Stimulated activated CD4-positive, alpha-beta T cell treated with anti-CD3 and anti-CD28 coated beads, Interleukin-1b, Interleukin-23, amount 100 ng/mL, for 24 hours (primary cell): ENCODE measurements around the gene PLAC8L1.
"Not testable (repeated sequence)": the region's sequence is repeated elsewhere in the genome, so short reads cannot be mapped to it uniquely, and the experiment has no call there.

ENCODE experiments used
- DNase-seq, 4 experiments: peaks; one replicate each; pipeline ENCODE4 v3.0.0-alpha.2; 2020; ENCODE audit warnings: low read depth in 4 of 4, low spot score in 1 of 4

PLAC8L1 gene

GRCh38 chr5:146105477-146105876, at the start of gene PLAC8L1:
Gene PLAC8L1 (minus strand): TSS chr5:146105577. CDS start chr5:146104311, 1,266 bp downstream.
- DNase-seq: no peak

GRCh38 chr5:146151970-146152369, 46.6 kb upstream of the PLAC8L1 start:
- no peak for DNase-seq

- DNase-seq: no peak
These were observed 32.6 kb upstream of the PLAC8L1 start for GRCh38 chr5:146137967-146138403.

- no peak for DNase-seq
These were observed 25.2 kb upstream of the PLAC8L1 start for GRCh38 chr5:146130440-146131045.

GRCh38 chr5:146126068-146126467, 20.7 kb upstream of the PLAC8L1 start:
- no peak for DNase-seq

- no peak for DNase-seq
These were observed 19.2 kb upstream of the PLAC8L1 start for GRCh38 chr5:146124580-146124979.

- not testable (repeated sequence) for DNase-seq
These were observed 16.1 kb upstream of the PLAC8L1 start for GRCh38 chr5:146121451-146121850.

- DNase-seq: no peak
These were observed 12.9 kb upstream of the PLAC8L1 start for GRCh38 chr5:146118322-146118721.

- DNase-seq: not testable (repeated sequence)
These were observed 11.8 kb upstream of the PLAC8L1 start for GRCh38 chr5:146117216-146117615.

GRCh38 chr5:146116361-146116760, 11.0 kb upstream of the PLAC8L1 start:
- no peak for DNase-seq

GRCh38 chr5:146112476-146112875, 7.1 kb upstream of the PLAC8L1 start:
- no peak for DNase-seq

GRCh38 chr5:146111409-146111808, 6.0 kb upstream of the PLAC8L1 start:
- no peak for DNase-seq

GRCh38 chr5:146109379-146109778, 4.0 kb upstream of the PLAC8L1 start:
- DNase-seq: no peak

- DNase-seq: not testable (repeated sequence)
These were observed 3.5 kb upstream of the PLAC8L1 start for GRCh38 chr5:146108870-146109269.

- no peak for DNase-seq
These were observed 2.5 kb upstream of the PLAC8L1 start for GRCh38 chr5:146107901-146108300.

GRCh38 chr5:146103594-146103993, 1.8 kb downstream of the PLAC8L1 start:
- no peak for DNase-seq

GRCh38 chr5:146101646-146102045, 3.7 kb downstream of the PLAC8L1 start:
- no peak for DNase-seq

- DNase-seq: no peak
These were observed 7.3 kb downstream of the PLAC8L1 start for GRCh38 chr5:146098047-146098446.

- DNase-seq: no peak
These were observed 13.5 kb downstream of the PLAC8L1 start for GRCh38 chr5:146091881-146092280.

GRCh38 chr5:146089287-146089686, 16.1 kb downstream of the PLAC8L1 start:
- DNase-seq: no peak

GRCh38 chr5:146088098-146088497, 17.3 kb downstream of the PLAC8L1 start:
- no peak for DNase-seq

GRCh38 chr5:146084376-146084775, 21.0 kb downstream of the PLAC8L1 start:
- DNase-seq: no peak

- no peak for DNase-seq
These were observed 22.6 kb downstream of the PLAC8L1 start for GRCh38 chr5:146082798-146083197.
